Measurements from ENCODE around the gene HNRNPA1L2.
"Not testable (repeated sequence)": the region's sequence is repeated elsewhere in the genome, so short reads cannot be mapped to it uniquely, and the experiment has no call there.

- not testable (repeated sequence) for TF ChIP-seq POLR2A, POLR2AphosphoS5, EP300, CTCF (IDR thresholded peaks at IDR 0.05)
Measured at GRCh38 chr13:52593812-52594211, 48.4 kb upstream of the HNRNPA1L2 start.

Data from stomach (tissue), 4 donors.